Stimulated activated CD4-positive, alpha-beta T cell treated with anti-CD3 and anti-CD28 coated beads, Interleukin-1b, Interleukin-23, amount 100 ng/mL, for 4 hours (primary cell): ENCODE results near the gene SH3TC2.

ENCODE experiments used
- DNase-seq, 2 donors: peaks; one replicate each; pipeline ENCODE4 v3.0.0-alpha.2; 2020; ENCODE audit warnings: low read depth in 2 of 2

SH3TC2 gene

DNA sequence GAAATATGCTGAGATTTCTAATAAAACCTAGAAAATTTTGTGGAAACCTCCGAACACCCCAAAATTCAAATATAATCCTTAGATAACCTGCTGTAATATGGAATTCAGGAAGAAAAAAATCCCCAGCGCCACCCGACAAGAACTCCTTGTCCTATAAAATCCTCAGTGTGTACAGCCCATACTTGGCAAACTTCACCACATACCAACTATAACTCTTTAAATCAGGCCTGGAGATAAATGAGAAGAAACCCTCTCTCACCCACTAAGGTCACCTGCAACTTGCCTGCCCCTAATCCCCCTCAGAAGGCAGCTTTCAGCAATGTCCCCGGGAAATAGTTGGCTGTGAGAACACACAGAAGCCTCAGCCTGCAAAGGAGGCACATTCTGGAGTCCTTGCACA is 90.5 kb downstream of the SH3TC2 start:
- no peak for DNase-seq

DNA sequence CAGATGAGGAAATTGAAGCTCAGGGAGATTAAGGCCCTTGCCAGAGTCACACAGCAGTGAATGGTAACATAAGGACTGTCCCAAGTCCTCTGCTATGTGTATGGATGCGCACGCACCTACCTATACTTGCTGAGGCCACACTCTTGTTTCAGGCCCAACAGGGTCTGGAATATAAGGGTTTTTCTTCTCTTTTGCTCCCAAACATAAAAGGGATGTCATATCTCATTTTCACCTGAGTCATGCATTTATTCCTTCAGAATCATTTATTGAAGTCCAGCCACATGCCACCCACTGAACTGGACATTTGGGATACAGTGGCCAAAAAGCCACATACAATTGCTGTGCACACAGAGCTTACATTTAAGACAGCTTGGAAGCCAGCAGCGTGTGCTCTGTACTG is 92.0 kb downstream of the SH3TC2 start:
- no peak for DNase-seq

DNA sequence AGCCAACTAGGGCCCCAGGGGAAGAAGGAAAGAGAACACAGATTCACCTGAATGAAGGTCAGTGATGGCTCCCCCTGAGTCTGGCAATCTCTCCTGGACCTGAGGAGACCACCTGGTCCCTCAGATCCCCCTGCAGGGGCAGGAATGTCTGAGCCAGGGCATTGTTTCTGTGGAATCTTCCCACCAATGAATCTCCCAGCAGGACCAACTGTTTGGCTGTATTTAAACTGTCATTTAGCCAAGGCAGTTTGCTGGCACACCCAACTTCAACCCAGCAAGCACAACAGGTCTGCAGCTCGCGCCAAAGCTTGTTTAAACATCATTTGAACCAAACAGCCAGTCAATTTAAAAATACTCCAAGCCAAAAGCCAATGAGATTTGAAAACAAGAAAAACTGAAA is 92.6 kb downstream of the SH3TC2 start:
- DNase-seq = no peak

DNA sequence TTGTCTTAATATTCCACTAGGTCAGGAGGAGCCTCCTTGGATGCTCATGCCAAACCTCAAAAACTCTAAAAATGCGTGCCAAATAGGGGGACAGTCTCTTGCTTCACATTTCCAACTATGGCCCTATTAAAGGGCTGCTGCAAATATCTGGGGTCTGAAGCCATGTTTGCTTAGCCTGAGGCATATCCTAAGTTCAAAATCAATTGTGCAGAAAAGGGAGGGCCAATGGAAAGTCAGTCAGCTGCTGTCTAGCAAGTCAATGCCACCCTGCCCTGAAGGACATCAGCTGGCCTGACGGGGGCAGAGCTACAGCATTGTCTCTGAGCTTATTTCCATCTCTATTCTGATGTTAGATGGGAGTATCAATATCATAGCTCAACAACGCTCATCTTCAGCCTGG is 93.6 kb downstream of the SH3TC2 start:
- DNase-seq = no peak

DNA sequence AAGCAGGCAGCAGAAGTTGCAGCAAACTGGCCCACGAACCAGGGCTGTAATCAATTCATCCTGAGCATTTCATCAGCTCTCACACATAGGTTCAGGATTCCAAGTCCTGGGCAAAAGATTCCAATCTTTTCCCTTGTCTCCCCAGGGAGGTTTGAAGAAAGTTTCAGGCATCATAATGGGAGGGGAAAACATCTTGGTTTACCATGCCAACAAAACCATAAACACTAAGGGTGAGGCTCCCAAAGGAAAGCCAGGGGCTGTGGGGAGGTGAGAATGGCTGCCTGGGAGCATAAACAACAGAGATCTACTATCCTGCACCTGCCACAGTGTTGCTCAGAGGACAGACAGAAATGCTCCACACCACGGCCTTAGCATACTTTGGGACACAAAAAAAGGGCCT is 94.6 kb downstream of the SH3TC2 start:
- DNase-seq = no peak

DNA sequence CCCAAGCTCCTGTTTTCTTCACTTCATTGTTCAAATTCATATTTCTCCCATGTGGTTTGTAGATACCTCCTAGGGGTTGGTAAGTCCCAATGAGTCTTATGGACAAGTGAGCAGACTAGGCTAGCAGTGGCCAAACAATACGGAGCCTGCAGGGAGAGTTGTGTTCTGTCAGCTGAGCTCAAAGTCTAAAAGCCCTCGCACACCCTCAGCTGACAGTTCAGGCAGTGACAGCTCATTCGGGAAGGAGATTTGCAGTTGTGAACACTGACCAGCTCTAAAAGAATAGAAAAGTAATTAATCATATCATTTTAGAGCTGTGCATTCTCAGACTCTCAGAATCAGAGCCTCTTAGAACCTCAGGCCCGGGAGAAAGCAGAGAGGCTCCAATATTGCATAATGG is 95.1 kb downstream of the SH3TC2 start:
- DNase-seq = no peak

DNA sequence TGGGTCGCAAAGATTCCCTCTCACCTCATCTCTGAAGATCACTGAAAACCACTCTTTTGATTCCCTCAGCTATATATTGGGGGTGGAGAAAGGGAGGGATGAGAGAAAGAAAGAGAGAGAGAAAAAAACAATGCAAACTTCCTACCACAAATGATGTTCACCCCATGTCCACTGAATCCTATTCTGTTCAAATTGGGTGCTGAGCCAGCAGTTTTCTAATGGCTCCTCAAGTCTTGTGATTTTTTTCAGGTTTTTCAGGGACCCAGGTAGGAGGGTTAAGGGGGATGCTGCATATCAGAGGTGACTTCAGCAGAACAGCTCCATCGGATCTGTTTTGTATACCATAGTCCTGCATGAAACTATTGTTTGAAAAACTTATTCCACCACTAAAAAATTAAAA is 95.9 kb downstream of the SH3TC2 start:
- no peak for DNase-seq

DNA sequence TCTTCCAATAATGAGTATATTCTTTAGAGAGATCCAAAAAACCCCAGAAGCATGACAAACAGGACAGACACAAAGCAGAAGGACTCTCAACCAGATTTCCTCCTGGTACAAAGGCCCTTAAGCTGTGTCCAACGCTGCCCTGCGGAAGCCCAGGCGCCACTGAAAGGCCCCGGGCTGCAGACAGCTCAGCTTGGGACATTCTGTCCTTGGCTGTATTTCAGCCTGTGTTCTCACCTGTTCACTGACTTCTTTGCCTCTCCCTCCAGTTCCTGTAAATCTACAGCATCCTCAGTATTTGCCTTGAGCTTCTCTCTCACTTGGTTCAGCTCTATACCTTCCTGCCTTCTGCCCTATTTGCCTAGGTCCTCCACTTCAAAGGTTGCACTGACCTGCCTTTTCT is 96.5 kb downstream of the SH3TC2 start:
- no peak for DNase-seq

DNA sequence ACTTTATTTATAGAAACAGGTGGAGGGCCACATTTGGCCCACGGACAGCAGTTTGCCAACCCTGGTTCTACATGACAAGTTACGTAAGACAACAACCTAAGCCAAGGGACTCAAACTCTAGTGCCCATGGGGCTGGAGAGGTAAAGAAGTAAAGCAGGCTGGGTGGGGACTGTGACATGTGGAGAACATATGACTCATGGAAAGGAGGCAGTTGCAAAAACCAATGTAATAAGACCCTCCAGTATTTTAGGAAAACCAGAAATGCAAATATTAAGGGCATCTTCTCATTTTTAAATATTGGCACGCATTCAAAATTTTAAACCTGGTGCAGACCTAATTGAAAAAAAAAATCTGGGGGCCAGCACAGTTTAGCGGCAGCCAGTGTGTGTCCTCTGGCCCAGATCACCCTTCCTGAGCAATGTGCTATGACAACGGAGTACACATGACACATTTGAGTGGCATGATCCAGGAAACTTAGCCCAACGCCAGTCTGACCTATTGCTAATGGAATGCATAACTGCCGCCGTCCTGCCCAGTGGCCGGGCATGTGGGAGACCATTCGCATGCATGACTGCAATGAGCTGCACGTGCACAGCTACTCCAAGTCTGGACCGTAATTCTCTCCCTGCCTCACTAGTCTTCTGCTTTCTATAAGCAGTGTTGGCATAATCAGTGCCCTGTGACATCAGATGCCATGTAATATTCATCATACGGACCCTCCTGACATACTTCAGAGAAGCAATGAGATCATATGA is 97.2 kb downstream of the SH3TC2 start:
- no peak for DNase-seq

DNA sequence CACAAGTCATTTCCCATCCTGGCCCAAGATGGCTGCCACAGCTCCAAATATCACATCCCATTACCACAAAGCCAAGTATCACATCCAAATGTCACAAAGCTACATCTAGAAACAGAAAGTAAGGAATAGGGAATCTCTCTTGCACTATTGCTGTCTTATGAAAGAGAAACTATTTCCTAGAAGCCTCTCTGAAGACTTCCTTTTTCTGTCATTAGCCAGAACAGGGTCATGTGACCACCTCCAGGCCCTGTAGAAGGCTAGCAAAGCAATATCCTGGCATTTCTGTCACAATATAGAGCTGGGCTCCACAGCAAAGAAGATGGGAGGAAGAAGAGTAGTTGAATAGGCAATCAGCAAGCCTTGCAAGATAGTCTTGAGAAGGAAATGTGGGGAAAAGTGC is 99.2 kb downstream of the SH3TC2 start:
- DNase-seq = no peak

DNA sequence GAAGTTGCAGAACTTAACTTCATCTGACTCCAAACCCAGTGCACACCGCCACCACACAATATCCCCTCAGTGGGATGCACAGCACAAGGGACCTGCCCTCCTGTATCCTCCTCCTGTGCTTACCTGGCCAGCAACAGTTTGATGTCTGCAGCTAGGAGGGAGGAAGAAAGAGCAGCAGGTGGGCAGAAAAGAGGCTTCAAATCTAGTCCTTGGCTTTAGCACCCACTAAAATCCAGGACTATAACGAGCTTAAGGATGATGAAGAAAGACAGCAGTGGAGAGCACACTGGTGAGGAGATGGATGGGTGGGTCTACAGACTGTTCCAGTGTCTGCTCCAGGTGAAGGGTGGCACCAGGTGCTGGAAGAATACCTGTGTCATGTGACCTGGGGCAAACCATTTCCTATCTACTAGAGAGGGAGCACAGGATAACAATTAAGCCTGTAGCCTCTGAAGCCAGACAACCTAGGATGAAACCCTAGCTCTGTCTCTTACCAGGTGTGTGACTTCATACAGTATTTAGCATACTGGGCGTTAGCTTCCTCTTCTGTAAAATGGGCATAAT is 100.0 kb downstream of the SH3TC2 start:
- no peak for DNase-seq

DNA sequence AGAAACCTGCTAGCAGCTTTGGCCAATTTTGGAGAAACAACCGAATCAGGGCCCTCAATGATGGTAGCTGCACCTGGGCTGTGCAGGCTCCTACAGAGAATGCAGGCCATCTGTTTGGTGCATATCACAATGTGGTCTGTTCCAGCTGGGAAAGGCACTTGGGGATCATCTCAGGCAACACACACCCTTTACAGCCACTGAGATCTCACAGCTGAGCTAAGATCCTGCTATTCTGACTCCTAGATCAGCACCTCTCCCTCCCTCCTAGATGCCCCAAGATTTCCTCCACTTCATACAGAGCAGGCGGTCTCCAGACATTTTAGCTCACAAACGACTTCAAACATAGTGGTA is 100.7 kb downstream of the SH3TC2 start:
- DNase-seq = no peak

DNA sequence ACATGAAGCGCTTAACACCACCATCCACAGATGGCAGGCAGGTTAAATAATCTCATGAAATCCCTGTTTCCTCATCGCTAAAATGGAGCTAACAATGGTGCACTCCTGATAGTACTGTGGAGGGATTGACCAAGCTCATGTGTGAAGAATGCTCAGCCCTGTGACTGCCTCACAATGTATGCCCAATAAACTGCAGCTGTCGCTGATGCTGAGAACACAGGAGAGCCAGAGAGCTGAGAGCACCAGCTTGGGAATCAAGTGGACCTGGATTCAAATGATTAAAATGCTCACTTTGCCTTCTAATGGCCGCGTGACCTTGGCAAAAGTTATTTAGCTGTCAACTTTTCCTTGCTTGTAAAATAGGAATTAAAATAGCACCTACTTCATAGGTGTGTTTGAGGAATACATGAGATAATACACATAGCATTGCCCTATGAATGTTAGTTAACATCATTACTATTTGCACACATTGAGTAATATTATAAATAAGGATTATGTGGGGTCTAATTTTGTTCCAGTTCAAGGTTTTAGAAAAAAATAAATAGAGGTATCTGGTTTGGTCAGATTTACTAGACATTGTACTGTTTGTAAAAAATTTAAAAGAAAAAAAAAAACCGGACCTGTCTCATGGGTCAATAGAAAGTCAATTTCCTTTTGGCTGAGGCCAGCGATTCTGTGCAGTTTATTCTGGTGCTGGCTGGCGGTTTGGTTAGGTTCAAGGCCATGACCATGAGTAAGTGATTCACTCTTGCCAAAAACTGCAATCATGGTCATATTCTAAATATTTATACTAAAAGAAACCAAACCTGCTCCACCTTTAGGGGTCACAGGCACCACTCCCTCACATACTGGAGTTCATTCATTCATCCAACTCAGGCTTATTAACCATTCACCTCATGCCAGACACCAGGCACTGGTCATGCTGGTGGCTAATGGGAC is 101.3 kb downstream of the SH3TC2 start:
- no peak for DNase-seq

DNA sequence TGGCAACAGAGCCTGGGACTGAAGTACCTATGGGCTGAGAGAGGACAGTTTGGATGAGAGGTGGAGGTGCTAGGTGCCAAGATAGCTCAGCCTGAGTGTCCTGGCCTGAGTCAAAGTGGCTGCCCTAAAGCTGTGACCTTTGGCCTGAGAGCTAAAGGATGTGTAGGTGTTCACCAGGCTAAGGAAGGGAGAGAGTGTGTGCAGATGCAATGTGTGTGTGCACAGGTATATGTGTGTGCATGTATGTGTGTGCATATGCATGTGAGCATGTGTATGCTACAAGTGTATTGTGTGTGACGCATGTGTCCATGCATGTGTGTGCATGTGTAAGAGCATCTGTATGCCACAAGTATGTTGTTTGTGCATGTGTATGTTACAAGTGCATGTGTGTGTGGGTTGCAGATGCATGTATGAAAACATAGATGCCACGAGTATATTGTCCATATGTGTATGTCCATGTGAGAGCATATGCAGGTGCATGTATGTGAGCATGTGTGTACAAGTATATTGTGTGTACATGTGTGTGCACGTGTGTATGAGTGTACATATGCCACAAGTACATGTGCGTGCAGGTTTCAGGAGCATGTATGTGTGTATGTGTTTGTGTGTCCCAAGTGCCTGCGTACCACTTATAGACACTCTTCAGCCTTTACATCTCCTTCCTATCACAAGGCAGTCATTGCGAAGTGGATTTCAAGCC is 102.6 kb downstream of the SH3TC2 start:
- DNase-seq = no peak

DNA sequence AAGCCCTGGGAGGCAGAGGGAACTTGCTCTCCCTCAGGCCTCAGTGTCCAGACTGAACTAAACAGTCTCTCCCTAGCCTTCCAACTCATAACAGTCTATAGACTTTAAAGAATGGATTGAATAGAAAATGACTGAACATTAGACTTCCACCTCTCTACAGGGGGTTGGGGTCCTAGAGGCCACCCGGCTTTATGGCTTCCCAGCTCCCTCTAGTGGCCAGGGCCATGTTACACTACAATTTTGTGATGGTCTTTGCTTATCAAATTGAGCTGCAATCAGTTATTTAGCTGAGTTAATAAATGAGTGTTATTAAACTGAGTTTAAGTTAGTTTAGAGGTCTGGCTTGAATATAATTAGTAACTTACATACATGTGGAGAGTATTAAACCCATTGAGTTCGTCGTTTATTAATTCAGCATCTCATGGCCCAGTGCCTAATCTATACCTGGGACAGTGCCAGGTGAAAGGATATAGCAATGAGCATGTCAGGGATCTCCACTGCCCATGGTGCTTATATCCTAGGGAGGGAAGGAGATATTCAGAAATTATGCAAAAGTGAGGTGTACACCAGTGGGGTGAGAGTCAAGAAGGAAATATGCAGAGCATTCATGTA is 105.2 kb downstream of the SH3TC2 start:
- DNase-seq = peak; percentile 19 to 20

DNA sequence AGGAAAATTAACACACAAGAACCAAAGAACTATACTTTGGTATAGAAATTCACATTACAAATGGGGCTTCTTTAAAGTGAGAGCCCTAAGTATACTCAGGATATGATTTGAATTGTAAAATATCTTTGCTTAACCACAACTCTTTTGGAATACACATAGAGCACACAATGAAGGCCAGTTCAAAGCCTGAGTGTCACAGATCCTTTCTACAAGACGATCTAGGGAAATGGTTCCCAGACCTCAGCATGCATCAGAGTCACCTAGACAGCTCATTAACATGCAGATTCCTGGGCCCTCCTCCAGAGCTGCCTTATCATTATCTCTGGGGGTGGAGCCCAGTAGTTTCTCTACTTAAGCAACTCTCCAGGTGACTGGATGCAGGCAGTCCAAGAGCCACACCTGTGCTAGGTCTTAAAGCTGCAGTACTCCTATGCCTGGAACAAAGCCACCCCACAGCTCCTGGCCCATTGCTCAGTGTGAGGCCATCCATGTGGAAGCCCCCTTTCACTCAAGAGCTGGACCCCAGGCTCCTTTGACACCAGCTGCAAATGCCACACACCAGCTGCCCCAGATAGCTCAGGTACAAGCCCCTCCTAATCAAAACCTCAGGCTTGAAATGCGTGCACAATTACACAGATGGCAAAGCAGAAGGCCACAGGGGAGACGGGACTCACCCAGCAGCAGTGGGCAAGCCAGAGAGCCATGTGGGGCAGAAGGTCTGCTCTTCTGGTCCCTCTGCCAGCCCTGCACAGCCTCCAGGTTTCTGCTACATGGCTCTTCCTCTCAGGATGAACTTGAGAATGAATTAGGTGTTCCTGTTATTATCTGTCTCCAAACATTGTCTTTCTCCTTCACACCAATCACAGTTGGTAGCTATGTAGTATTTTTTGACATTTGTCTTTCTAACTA is 106.1 kb downstream of the SH3TC2 start:
- no peak for DNase-seq
